HepG2 (cell line): ENCODE measurements around the gene RTL3. TPM values are rescaled to one million over a fixed set of nuclear protein-coding genes. Genes with fewer than 3 reads are reported as not detected.

ENCODE experiments used
- ATAC-seq: fragments of 200-7000 bp; cut with Tn5 transposase; 3 replicates; pipeline ENCODE4 v1.9.1; 2020; ENCODE audit warnings: mild to moderate bottlenecking, moderate library complexity
- BruUV-seq: library from RNA; stranded (reverse); fragments of 400-500 nt; replicated peaks from 2 replicates; lab custom pipeline; 2021; lab: Mats Ljungman, UMichigan
- CTCF ChIA-PET: fragments of 300-600 bp; formaldehyde crosslinking; extraction: SDS; loops from one replicate; lab custom pipeline; 2021; ENCODE audit warnings: low total read pairs, inconsistent platforms, low intra/inter-chr PET ratio; lab: Yijun Ruan, JAX
- POLR2A ChIA-PET: fragments of 350-600 bp; sonication (Branson Sonifier 250); formaldehyde crosslinking; loops from one replicate; lab custom pipeline; 2020; ENCODE audit warnings: antibody characterized with exemption, inconsistent platforms; lab: Yijun Ruan, JAX
- DNase-seq: peaks from one replicate; pipeline ENCODE4 v3.0.0-alpha.2; 2015; ENCODE audit warnings: low spot score
- FAIRE-seq: peaks from 3 replicates; lab custom pipeline; 2011; peaks lifted over from hg19 to GRCh38; lab: Jason Lieb, UNC
- H2AFZ ChIP-seq: one replicate; pipeline ENCODE4 v1.6.1; 2011; ENCODE audit warnings: low read length, inconsistent platforms
- H3K27ac ChIP-seq: fragments of 300-600 bp; 3 replicates; pipeline ENCODE4 v1.8.0; 2011; ENCODE audit warnings: mixed run types, mild to moderate bottlenecking, mixed read lengths, low read length, inconsistent platforms; ENCODE audit not compliant: insufficient read depth; ENCODE audit errors: extremely low read length
- H3K27me3 ChIP-seq, 2 experiments: fragments of 200-600 bp in 1 of 2; 2 replicates in 1 of 2; 3 replicates in 1 of 2; pipeline versions ENCODE4 v1.6.0 to v1.8.0; 2011; ENCODE audit warnings: low read length in 2 of 2, mild to moderate bottlenecking in 2 of 2, moderate library complexity in 2 of 2, inconsistent platforms in 1 of 2; ENCODE audit not compliant: insufficient read depth in 2 of 2, control insufficient read depth in 1 of 2
- H3K36me3 ChIP-seq, 2 experiments: fragments of 200-600 bp in 1 of 2; replicated peaks in 1 of 2; 2 replicates in 1 of 2; 3 replicates in 1 of 2; pipeline versions ENCODE4 v1.5.1 to v1.8.0; 2011; ENCODE audit warnings: low read length in 2 of 2, inconsistent platforms in 1 of 2; ENCODE audit not compliant: insufficient read depth in 2 of 2, control insufficient read depth in 1 of 2
- H3K4me1 ChIP-seq: 2 replicates; pipeline ENCODE4 v1.5.1; 2012; ENCODE audit warnings: low read length, inconsistent platforms; ENCODE audit not compliant: insufficient read depth
- H3K4me2 ChIP-seq: 2 replicates; pipeline ENCODE4 v1.6.0; 2011; ENCODE audit warnings: low read depth, low read length, inconsistent platforms
- H3K4me3 ChIP-seq, 3 experiments: fragments of 200-600 bp in 1 of 3; sonication (generic), shearing (Covaris generic) in 1 of 3; replicated peaks in 1 of 3; 2 replicates each; pipeline ENCODE4 v1.5.1; 2011 to 2016; ENCODE audit warnings: low read length in 3 of 3, inconsistent platforms in 2 of 3, low read depth in 2 of 3, mild to moderate bottlenecking in 2 of 3, control low read depth in 1 of 3, mixed read lengths in 1 of 3; ENCODE audit not compliant: insufficient read depth in 1 of 3
- H3K79me2 ChIP-seq: one replicate; pipeline ENCODE4 v1.6.1; 2011; ENCODE audit warnings: low read length, inconsistent platforms; ENCODE audit not compliant: insufficient read depth
- H3K9ac ChIP-seq: 2 replicates; pipeline ENCODE4 v1.6.0; 2011; ENCODE audit warnings: mild to moderate bottlenecking, low read depth, low read length, inconsistent platforms; ENCODE audit not compliant: insufficient read depth
- H3K9me3 ChIP-seq: 2 replicates; pipeline ENCODE4 v1.5.1; 2012; ENCODE audit warnings: mild to moderate bottlenecking, low read length
- H4K20me1 ChIP-seq: 2 replicates; pipeline ENCODE4 v1.6.0; 2011; ENCODE audit warnings: inconsistent platforms, mild to moderate bottlenecking, low read length, moderate library complexity; ENCODE audit not compliant: insufficient read depth
- ATF7-NPFF ChIP-seq: sonication (generic); formaldehyde crosslinking; IDR thresholded peaks from 2 replicates; pipeline ENCODE4 v1.8.1; 2023; ENCODE audit warnings: mild to moderate bottlenecking, low read depth, missing genetic modification reagents, moderate library complexity
- ATM ChIP-seq: fragments of 450-650 bp; IDR thresholded peaks from 2 replicates; pipeline ENCODE4 v1.7.1; 2017; ENCODE audit warnings: mild to moderate bottlenecking, borderline replicate concordance
- CAMTA2 ChIP-seq: sonication (generic); formaldehyde crosslinking; IDR thresholded peaks from 2 replicates; pipeline ENCODE4 v1.4.0; 2020; ENCODE audit warnings: mild to moderate bottlenecking, missing genetic modification reagents, borderline replicate concordance
- ERF ChIP-seq: IDR thresholded peaks from 2 replicates; pipeline ENCODE4 v1.6.1; 2018; ENCODE audit warnings: missing biosample characterization, missing genetic modification reagents
- IRF2 ChIP-seq: IDR thresholded peaks from 2 replicates; pipeline ENCODE4 v1.6.1; 2018; ENCODE audit warnings: missing genetic modification reagents, missing compliant biosample characterization
- TBP ChIP-seq: sonication (generic); formaldehyde crosslinking; IDR thresholded peaks from 2 replicates; pipeline ENCODE4 v1.5.0; 2020; ENCODE audit warnings: missing genetic modification reagents
- YEATS4 ChIP-seq: sonication (generic); formaldehyde crosslinking; IDR thresholded peaks from 2 replicates; pipeline ENCODE4 v1.4.0; 2020; ENCODE audit warnings: missing genetic modification reagents, borderline replicate concordance
- ZBTB21 ChIP-seq: sonication (generic); formaldehyde crosslinking; IDR thresholded peaks from 2 replicates; pipeline ENCODE4 v1.4.0; 2020; ENCODE audit warnings: missing genetic modification reagents
- ZZZ3 ChIP-seq: sonication (generic); formaldehyde crosslinking; IDR thresholded peaks from 2 replicates; pipeline ENCODE4 v1.4.0; 2020; ENCODE audit warnings: missing genetic modification reagents, mild to moderate bottlenecking, borderline replicate concordance
- in situ Hi-C: cut with HindIII; loops from 2 replicates; pipeline ENCODE4 v1.10.0; 2017; ENCODE audit warnings: low pct_unique_long_range_greater_than_20kb; ENCODE audit not compliant: extremely low pct_ligation_motif_present
- intact Hi-C: fragments of 100-400 bp; cut with micrococcal nuclease; formaldehyde crosslinking; loops from one replicate; pipeline ENCODE4 v1.10.0; 2022; ENCODE audit not compliant: unreplicated experiment
- polyA plus RNA-seq, 8 experiments: library from polyadenylated mRNA; depleted of rRNA in 3 of 8; stranded (reverse) in 7 of 8; unstranded in 1 of 8; fragments of >200 nt; fragmentation: Illumina TruSeq in 4 of 8; extraction: Trizol in 4 of 8; gene quantifications; 2 replicates each; pipeline versions ENCODE4 v1.2.1 to v1.2.3, GENCODE V29; 2011 to 2016; ENCODE audit warnings: low read depth in 4 of 8, missing spikeins in 1 of 8, mixed read lengths in 1 of 8; ENCODE audit not compliant: insufficient read depth in 1 of 8
- total RNA-seq, 5 experiments: library from RNA; depleted of rRNA; stranded (reverse); fragments of >200 nt; fragmentation: Illumina TruSeq; extraction: Trizol; gene quantifications; 2 replicates each; pipeline ENCODE4 v1.2.3, GENCODE V29; 2016; ENCODE audit warnings: low read depth in 1 of 5
- TF ChIP-seq, protein P1 (sequence below): sonication (generic); formaldehyde crosslinking; IDR thresholded peaks from 2 replicates; pipeline ENCODE4 v1.4.0; 2020; ENCODE audit warnings: missing genetic modification reagents

The RTL3 gene
- total and polyA plus RNA-seq, 2 of the 13 experiments (the other 11 are each of a cell fraction or from before 2014, with no cell fraction given) = not detected

DNA sequence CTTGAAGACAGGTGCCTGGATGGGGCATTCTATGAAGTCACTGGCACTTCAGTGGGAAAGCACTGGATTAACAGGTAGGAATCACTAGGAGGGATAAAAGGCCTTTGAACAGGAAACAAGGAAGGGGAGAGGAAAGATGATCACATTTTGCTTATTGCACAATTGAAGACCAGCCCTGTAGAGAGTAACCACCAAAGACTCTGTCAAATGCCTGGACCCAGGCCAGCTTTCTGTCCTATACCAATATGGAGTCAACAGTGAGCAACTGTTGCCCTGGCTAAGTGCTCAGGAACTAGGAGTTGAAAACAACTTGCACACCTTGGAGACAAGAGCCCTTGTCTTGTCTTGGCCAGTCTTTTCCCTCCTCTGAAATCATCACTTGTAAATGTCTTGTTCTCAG is 14.1 kb upstream of the RTL3 start:
- Histone ChIP-seq H3K4me3 (no peak overlapping the region), H3K27ac (no peak overlapping the region), H3K9ac (no peak overlapping the region), H4K20me1 (no peaks in the 10 kb centered on the region), H3K27me3 (no peaks in the 10 kb centered on the region), H3K79me2 (no peaks in the 10 kb centered on the region), H3K9me3 (no peaks in the 10 kb centered on the region), H2AFZ (no peak overlapping the region), H3K4me2 (no peak overlapping the region), H3K36me3 (no peaks in the 10 kb centered on the region), H3K4me1 (no peaks in the 10 kb centered on the region)
- FAIRE-seq = no peak
- ATAC-seq = no peak
- POLR2A ChIA-PET = no interaction called here
- CTCF ChIA-PET = no interaction called here
- BruUV-seq = no TSS peak
- TF ChIP-seq IRF2 (CRISPR knock-in tag) (no peak), ATF7-NPFF (CRISPR knock-in tag) (no peak), ERF (CRISPR knock-in tag) (no peak), TBP (CRISPR knock-in tag) (no peak), ZBTB21 (CRISPR knock-in tag) (no peak), ATM (no peak), YEATS4 (CRISPR knock-in tag) (no peak), ZZZ3 (CRISPR knock-in tag) (no peak), CAMTA2 (CRISPR knock-in tag) (no peak)
- TF ChIP-seq, protein P1, sequence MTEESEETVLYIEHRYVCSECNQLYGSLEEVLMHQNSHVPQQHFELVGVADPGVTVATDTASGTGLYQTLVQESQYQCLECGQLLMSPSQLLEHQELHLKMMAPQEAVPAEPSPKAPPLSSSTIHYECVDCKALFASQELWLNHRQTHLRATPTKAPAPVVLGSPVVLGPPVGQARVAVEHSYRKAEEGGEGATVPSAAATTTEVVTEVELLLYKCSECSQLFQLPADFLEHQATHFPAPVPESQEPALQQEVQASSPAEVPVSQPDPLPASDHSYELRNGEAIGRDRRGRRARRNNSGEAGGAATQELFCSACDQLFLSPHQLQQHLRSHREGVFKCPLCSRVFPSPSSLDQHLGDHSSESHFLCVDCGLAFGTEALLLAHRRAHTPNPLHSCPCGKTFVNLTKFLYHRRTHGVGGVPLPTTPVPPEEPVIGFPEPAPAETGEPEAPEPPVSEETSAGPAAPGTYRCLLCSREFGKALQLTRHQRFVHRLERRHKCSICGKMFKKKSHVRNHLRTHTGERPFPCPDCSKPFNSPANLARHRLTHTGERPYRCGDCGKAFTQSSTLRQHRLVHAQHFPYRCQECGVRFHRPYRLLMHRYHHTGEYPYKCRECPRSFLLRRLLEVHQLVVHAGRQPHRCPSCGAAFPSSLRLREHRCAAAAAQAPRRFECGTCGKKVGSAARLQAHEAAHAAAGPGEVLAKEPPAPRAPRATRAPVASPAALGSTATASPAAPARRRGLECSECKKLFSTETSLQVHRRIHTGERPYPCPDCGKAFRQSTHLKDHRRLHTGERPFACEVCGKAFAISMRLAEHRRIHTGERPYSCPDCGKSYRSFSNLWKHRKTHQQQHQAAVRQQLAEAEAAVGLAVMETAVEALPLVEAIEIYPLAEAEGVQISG (CRISPR knock-in tag) = no peak
- in situ Hi-C loops (no loop called here), intact Hi-C loops (no loop called here)
- no peak for DNase-seq
